Psoas muscle (tissue), 8 donors: Measurements from ENCODE around the gene UBTD2. TPM values are rescaled to one million over a fixed set of nuclear protein-coding genes. Genes with fewer than 3 reads are reported as not detected.

Source experiments
- ATAC-seq, 4 donors: fragments of 200-7000 bp; cut with Tn5 transposase; one replicate each; pipeline ENCODE4 v1.9.1; 2020; ENCODE audit warnings: moderate library complexity in 3 of 4, mild to moderate bottlenecking in 2 of 4
- DNase-seq, 2 donors: peaks; one replicate each; pipeline ENCODE4 v3.0.0-alpha.2; 2020
- H3K27ac ChIP-seq: fragments of 200-600 bp; one replicate; pipeline ENCODE4 v1.8.0; 2022
- H3K27me3 ChIP-seq, 3 donors: fragments of 200-600 bp in 1 of 3; one replicate each; pipeline versions ENCODE4 v1.6.1 to v1.8.0; 2013 to 2022; ENCODE audit warnings: low read length in 2 of 3, mild to moderate bottlenecking in 2 of 3, moderate library complexity in 1 of 3; ENCODE audit not compliant: insufficient read depth in 3 of 3
- H3K36me3 ChIP-seq, 2 donors: fragments of 200-600 bp in 1 of 2; one replicate each; pipeline versions ENCODE4 v1.6.1 to v1.8.0; 2013 to 2022; ENCODE audit warnings: low read depth in 1 of 2, mild to moderate bottlenecking in 1 of 2, moderate library complexity in 1 of 2; ENCODE audit not compliant: insufficient read depth in 1 of 2
- H3K4me1 ChIP-seq: fragments of 200-600 bp; one replicate; pipeline ENCODE4 v1.8.0; 2022
- H3K4me3 ChIP-seq: fragments of 200-600 bp; one replicate; pipeline ENCODE4 v1.8.0; 2022; ENCODE audit warnings: mild to moderate bottlenecking
- H3K9me3 ChIP-seq: fragments of 200-600 bp; one replicate; pipeline ENCODE4 v1.8.0; 2022
- WGBS, 3 donors: extraction: QIAGEN DNeasy Blood & Tissue Kit; methylation state at CpG; one replicate each; pipeline versions ENCODE4 v1.1.6 to v1.1.7; 2013; 5-methylcytosine and 5-hydroxymethylcytosine counted together
- intact Hi-C, 2 donors: fragments of 100-400 bp; cut with DNase I; formaldehyde crosslinking; loops; one replicate each; pipeline versions ENCODE4 v1.11.0 to v1.14.2; 2022
- polyA plus RNA-seq, 3 donors: library from polyadenylated mRNA; stranded (reverse); fragments of 200-250 nt; gene quantifications; one replicate each; pipeline ENCODE4 v1.2.3, GENCODE V29; 2013
- total RNA-seq, 4 donors: library from RNA; stranded (reverse); fragmentation: NEBNext Ultra II Directional in 2 of 4; extraction: Animal tissue kit (Norgen Biotek cat#: 25700) in 2 of 4; gene quantifications; one replicate each; pipeline versions ENCODE4 v1.2.1 to v1.2.4, GENCODE V29; 2021 to 2023
- TF ChIP-seq, protein P1 (sequence below): fragments of 200-600 bp; IDR thresholded peaks from one replicate; pipeline ENCODE4 v1.8.0; 2022; ENCODE audit warnings: antibody characterized with exemption
- donor health status: healthy with polysubstance abuse.
- donor health status: DM: no; HTN: no; CAD: no; lungs with moderate emphysema.
- donor health status: Bipolar disorder and iron deficiency.
- donor health status: healthy.
- donor health status: DM: yes; HTN: yes; CAD: no.
- donor health status: DM: no; HTN: no; CAD: no.
- donor health status: DM: no; HTN: no; CAD: no.
- donor health status: DM: yes; HTN: yes; CAD: no.

Gene UBTD2
- total and polyA plus RNA-seq, 7 donors, result 5.3 to 12.3 (median 8.6) TPM

DNA sequence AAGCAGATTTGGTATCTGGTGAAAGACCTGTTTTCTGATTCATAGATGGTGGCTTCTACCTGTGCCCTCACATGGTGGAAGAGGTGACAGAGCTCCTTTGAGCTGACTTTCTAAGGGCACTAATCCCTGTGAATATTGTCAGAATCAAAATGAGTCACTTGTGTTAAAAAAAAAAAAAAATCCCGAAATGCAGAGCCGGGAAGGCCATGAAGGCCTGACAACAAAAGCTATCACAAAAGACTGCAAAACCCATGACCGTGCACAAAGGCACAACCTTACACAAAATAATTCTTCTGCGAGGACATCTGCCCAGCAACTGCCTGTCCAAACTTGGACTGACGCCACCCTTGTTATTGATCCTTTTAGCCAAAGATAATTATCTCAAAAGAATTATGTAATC lies 19.6 kb upstream of the UBTD2 start:
- no peak for ATAC-seq
- Histone ChIP-seq H3K27ac (no peak overlapping the region), H3K27me3 (no peaks in the 10 kb centered on the region), H3K9me3 (peaks cover 11% of the 10 kb centered on the region), H3K36me3 (no peaks in the 10 kb centered on the region), H3K4me3 (no peak overlapping the region), H3K4me1 (no peaks in the 10 kb centered on the region)
- DNase-seq, result no peak
- WGBS, 3 donors, result 53 to 69% (median 64%) methylated on average over 5 of the region's 5 CpGs
- TF ChIP-seq, protein P1, sequence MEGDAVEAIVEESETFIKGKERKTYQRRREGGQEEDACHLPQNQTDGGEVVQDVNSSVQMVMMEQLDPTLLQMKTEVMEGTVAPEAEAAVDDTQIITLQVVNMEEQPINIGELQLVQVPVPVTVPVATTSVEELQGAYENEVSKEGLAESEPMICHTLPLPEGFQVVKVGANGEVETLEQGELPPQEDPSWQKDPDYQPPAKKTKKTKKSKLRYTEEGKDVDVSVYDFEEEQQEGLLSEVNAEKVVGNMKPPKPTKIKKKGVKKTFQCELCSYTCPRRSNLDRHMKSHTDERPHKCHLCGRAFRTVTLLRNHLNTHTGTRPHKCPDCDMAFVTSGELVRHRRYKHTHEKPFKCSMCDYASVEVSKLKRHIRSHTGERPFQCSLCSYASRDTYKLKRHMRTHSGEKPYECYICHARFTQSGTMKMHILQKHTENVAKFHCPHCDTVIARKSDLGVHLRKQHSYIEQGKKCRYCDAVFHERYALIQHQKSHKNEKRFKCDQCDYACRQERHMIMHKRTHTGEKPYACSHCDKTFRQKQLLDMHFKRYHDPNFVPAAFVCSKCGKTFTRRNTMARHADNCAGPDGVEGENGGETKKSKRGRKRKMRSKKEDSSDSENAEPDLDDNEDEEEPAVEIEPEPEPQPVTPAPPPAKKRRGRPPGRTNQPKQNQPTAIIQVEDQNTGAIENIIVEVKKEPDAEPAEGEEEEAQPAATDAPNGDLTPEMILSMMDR, result no peak
- intact Hi-C loops, result no loop called here

DNA sequence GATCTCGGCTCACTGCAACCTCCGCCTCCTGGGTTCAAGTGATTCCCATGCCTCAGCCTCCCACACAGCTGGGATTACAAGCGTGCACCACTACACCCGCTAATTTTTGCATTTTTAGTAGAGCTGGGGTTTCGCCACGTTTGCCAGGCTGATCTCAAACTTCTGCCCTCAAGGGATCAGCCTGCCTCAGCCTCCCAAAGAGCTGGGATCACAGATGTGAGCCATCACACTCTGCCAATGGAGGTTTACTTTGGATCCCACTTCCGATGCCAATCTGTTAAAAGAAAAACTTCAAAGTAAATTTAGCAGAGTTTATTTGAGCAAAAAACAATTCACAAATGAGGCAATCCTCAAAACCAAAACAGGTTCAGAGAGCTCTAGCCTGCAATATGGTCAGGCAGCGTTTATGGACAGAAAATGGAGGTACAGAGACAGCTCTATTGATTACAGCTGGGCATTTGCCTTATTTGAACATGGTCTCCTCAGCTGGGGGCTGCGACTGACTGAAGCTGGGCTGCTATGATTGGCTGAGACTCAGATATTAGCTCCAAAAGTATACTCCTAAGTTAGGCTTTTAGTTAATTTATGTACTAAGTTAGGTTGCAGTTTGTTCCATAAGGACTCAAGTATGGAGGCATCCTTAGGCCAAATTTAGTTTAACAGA lies 18.6 kb upstream of the UBTD2 start:
- intact Hi-C loops, result no loop called here
- Histone ChIP-seq H3K36me3 (no peaks in the 10 kb centered on the region), H3K4me3 (no peak overlapping the region), H3K4me1 (no peaks in the 10 kb centered on the region), H3K9me3 (peaks cover 11% of the 10 kb centered on the region), H3K27ac (no peak overlapping the region), H3K27me3 (no peaks in the 10 kb centered on the region)
- DNase-seq (no peak), ATAC-seq (no peak)
- WGBS, 3 donors, result 59 to 64% (median 63%) methylated on average over 9 of the region's 9 CpGs
- TF ChIP-seq, protein P1, result no peak

DNA sequence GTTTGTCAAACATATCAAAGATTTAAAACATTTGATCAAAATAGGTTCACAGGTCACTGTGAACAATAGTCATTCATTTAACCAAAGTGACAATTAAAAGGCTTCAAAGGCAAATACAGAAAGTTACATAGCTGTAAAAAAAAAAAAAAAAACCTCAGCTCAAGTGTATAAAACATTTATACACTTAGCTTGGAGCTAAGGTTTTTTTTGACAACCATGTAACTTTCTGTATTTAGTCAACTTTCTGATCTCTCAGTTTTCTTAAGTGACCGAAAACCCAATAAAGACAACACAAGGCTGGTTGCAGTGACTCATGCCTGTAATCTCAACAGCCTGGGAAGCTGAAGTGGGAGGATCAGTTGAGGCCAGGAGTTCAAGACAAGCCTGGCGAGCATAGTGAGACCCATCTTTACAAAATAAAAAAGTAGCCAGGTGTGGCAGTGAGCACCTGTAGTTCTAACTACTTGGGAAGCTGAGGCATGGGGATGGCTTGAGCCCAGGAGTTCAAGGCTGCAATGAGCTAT lies 16.4 kb upstream of the UBTD2 start:
- H3K4me3 ChIP-seq, result no peak overlapping the region
- intact Hi-C loops, result loop anchor here in 1 of 2 donors (10.0 kb wide), 1 partner anchor 75 kb away; no protein-coding TSS in a partner anchor
- H3K4me1 ChIP-seq, result no peaks in the 10 kb centered on the region
- no peak for ATAC-seq
- DNase-seq, result no peak
- 91 to 97% (median 94%) methylated on average over 2 of the region's 2 CpGs for WGBS, 3 donors
- no peaks in the 10 kb centered on the region for H3K9me3 ChIP-seq
- no peak overlapping the region for H3K27ac ChIP-seq
- no peaks in the 10 kb centered on the region for H3K27me3 ChIP-seq
- TF ChIP-seq, protein P1, result no peak
- no peaks in the 10 kb centered on the region for H3K36me3 ChIP-seq

DNA sequence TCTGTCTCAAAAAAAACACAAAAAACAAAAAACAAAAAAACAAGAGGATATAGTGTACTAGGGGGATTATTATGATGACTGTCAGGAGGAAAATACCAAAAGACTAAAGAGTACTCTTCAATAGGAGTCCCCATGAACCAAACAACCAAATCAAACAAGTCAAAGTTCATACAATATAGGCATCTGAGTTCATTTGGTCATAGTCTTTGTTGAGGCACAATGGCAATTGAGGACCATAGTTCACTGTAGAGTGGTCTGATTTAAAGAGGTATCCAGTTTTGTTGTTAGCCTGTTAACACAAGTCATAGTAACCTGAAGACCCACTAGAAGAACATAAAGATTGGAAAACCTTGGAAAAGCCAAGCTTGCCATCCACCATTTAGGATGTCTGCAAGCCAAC lies 11.3 kb upstream of the UBTD2 start:
- no peak overlapping the region for H3K4me3 ChIP-seq
- DNase-seq (no peak), ATAC-seq (no peak)
- no peaks in the 10 kb centered on the region for H3K36me3 ChIP-seq
- no peaks in the 10 kb centered on the region for H3K9me3 ChIP-seq
- intact Hi-C loops, result loop anchor here in 1 of 2 donors (10.0 kb wide), 1 partner anchor 70 kb away; no protein-coding TSS in a partner anchor
- TF ChIP-seq, protein P1, result no peak
- no peaks in the 10 kb centered on the region for H3K4me1 ChIP-seq
- H3K27me3 ChIP-seq, result no peaks in the 10 kb centered on the region
- H3K27ac ChIP-seq, result no peak overlapping the region
